NCI-H2107 treated with DMSO at 0.1 percent for 48 hours (cell line): ENCODE results near the gene PARN.
"Not testable (repeated sequence)": the region's sequence is repeated elsewhere in the genome, so short reads cannot be mapped to it uniquely, and the experiment has no call there.

Experiments used
- DNase-seq: peaks from one replicate; lab custom pipeline; 2025; ENCODE audit not compliant: unreplicated experiment; lab: John Stamatoyannopoulos, UW

Gene PARN

GRCh38 chr16:14634389-14634725 is 4.3 kb upstream of the PARN start:
- DNase-seq, result no peak

GRCh38 chr16:14632693-14633569 is 2.9 kb upstream of the PARN start, which contains the start of gene BFAR:
TSS of gene BFAR (plus strand) at chr16:14632951. CDS start at chr16:14644347, 11,396 bp downstream.
- DNase-seq, result peak; percentile 95

DNA sequence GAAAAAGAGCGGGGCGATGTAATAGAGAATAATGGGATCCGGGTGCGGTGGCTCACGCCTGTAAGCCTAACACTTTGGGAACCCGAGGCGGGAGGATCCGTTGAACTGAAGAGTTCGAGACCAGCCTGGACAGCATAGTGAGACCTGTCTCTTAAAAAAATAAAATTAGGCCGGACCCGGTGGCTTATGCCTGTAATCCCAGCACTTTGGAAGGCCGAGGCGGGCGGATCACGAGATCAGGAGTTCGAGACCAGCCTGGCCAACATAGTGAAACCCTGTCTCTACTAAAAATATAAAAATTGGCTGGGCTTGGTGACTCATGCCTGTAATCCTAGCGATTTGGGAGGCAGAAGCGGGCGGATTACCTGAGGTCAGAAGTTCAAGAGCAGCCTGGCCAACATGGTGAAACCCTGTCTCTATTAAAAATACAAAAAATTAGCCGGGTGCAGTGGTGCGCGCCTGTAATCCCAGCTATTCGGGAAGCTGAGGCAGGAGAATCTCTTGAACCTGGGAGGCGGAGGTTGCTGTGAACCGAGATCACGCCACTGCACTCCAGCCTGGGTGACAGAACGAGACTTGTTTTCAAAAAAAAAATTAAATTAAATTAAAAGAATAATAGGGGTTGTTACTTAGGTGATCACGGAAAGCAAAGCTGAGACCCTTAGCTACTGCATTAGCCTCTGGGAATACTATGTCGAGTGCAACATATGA is 715 bp upstream of the PARN start:
- not testable (repeated sequence) for DNase-seq

DNA sequence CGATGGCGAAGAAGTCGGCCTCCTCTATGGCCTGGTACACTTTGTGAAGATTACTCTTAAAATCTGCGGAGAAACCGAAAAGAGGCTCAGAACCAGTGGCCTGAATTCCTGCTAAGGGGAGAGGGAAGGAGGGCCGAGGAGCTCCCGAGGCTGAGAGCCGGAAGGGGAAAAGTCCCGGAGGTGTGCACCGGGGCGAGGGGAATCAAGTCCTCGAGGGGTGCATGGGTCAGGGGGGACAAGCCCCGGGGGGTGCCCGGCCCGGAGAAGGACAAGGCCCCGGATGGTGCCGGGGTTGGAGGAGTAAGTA is 495 bp downstream of the PARN start:
- DNase-seq, result no peak

- no peak for DNase-seq
Observed at GRCh38 chr16:14628806-14629611, 1.1 kb downstream of the PARN start.

DNA sequence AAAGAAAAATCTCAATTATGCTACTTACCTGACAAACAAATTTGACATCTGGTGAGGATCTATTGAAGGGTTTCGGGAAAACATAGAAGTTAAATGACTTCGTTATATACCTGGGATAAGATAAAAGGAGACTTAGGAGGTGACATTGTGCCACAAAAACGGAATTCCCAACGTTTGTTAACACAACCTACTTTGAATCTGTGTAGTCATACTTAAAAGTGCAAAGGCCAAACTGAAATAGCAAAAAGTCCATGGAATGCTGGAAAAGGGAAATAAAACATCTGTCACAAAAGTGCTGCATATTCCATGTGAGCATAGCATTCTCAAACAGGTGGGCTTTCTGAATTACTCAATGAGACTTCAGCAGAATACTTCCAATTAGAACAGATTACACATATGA is 3.0 kb downstream of the PARN start:
- DNase-seq, result no peak

DNA sequence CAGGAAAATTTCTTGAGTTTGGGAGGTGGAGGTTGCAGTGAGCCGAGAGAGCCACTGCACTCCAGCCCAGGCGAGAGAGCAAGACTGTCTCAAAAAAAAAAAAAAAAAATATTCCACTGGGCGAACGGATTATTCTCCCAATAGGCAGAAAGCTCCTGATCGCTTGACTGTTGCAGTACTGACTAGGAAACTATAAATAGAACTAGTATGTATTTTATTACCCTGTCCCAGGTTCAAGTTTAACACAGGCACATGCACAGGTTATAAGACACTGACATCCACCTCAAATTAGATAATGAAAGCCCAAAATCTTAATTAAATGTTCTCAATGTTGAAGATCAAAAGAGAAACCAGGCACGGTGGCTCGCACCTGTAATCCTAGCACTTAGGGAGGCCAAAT is 11.5 kb downstream of the PARN start:
- DNase-seq, result no peak

- DNase-seq, result no peak
Observed at GRCh38 chr16:14616280-14616679, 13.8 kb downstream of the PARN start.

GRCh38 chr16:14613991-14614390 is 16.1 kb downstream of the PARN start:
- DNase-seq, result no peak

- DNase-seq, result no peak
Observed at GRCh38 chr16:14611660-14612059, 18.4 kb downstream of the PARN start.

DNA sequence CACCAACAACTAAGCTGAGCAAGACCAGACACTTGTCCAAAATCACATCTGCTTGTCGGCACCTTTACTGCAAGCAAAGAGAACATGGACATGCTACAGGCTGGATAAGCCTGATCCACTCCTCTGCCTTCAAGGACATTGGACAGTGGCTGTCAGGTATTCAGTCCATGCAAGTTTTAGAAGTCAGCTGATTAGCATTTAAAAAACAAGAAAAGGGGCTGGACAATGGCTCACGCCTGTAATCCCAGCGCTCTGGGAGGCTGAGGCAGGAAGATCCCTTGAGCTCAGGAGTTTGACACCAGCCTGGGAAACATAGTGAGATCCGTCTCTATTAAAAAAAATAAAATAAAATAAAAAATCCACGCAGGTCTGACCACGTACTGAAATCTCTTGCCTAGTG is 20.3 kb downstream of the PARN start:
- no peak for DNase-seq

- DNase-seq, result no peak
Observed at GRCh38 chr16:14608604-14609003, 21.5 kb downstream of the PARN start.

DNA sequence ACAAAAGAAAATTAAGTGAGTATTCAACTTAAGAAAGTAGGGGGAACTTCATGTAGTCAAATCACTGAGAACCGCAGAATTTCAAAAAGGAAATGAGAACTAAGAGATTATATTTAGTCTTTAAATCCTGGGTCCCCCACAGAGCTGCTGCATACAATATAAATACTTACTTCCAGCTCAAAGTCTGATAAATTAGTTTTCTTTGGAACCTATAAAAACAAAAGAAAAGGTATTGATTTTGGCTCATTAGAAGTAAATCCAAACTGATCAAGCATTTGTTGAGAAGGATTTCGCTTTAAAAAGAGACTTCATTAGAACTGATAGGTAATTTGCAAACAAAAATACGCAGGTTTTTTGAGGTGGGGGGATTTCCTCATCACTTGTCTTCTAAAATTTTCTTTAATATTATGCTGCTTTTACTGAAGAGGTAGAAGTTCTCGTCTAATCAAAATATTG is 21.9 kb downstream of the PARN start:
- no peak for DNase-seq

- no peak for DNase-seq
Observed at GRCh38 chr16:14606102-14606501, 24.0 kb downstream of the PARN start.

- no peak for DNase-seq
Observed at GRCh38 chr16:14602443-14602963, 27.6 kb downstream of the PARN start.

- DNase-seq, result peak; percentile 3
Observed at GRCh38 chr16:14600164-14600563, 29.9 kb downstream of the PARN start.

DNA sequence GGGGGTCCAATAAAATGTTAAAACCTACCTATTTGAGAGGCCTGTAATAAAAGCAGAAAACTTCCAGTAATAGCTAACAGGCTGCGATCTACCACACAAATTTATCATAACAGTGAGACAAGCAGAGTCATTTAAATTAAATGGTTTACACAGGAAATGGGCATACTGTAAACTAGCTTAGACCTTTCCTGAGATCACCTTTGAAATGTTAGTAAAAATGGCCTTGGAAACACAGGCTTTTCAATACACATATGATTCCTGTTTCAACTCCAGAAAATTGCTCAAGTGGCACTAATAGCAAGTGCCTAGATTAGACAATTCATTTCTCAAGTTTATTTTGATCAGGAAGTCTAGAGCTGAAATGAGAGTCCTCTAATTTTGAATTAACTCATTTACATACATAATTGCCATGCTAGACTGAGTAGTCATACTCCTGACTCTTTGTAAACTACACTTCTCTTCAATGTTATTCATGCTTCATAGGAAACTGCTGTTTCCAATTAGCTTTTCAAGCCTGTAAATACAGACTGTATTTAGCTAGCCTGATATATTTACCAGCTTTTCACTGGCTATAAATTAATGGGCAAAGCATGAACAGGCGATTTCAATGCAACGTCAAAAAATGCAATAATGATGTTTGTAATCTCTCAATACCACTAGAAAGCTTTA is 43.3 kb downstream of the PARN start:
- DNase-seq, result no peak

GRCh38 chr16:14585287-14585686 is 44.8 kb downstream of the PARN start:
- DNase-seq, result no peak

DNA sequence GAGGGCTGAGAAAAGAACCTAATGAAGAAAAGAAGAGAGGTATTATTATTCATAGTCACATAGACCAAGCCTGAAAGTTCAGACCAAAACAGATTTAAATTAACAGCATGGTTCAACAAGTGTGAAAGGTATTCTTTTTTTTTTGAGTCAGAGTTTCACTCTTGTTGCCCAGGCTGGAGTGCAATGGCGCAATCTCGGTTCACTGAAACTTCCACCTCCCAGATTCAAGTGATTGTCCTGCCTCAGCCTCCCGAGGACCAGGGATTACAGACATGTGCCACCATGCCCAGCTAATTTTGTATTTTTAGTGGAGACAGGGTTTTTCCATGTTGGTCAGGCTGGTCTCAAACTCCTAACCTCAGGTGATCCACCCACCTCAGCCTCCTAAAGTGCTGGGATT is 49.1 kb downstream of the PARN start:
- not testable (repeated sequence) for DNase-seq

DNA sequence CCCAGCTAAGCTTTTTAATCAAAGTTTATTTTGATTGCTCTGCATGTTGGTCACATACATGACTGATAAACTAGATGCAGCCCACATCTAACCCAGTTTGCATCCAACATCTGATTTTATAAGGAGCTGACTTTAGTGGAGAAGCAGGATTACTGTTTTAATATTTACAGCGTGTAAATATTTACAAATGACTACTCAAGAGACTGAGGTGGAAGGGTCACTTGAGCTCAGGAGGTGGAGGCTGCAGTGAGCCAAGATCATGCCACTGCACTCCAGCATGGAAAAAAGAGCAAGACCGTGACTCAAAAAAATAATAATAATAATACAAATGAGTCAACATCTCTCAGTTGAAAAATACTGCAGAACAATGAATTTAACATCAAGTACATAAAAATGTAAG is 50.8 kb downstream of the PARN start:
- DNase-seq, result no peak

DNA sequence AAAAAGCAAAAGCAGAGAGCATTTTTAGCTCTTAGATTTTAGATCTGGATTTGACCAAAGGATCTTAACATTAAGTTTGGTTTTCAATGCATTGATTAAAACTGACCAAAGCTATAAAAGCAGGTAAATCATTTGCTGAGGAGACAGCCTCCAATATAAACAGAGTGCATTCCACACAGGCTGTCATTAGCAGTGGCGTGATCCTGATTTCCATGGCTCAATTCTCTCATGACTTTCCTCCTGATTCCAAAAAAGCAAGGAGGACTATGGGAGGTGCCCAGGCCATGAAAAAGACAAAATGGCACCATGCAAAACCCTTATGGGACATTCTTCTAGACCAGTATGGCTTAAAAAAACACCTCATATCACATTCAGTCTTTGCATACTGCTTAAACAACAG is 53.5 kb downstream of the PARN start:
- DNase-seq, result no peak
